ENCODE measurements around the gene AP1S2.

Gene AP1S2

GRCh38 chrX:15869695-15870094, 15.1 kb upstream of the AP1S2 start:
- H3K4me3 ChIP-seq (ENCODE audit: low read depth, low read length) = no peak overlapping the region
- no peak for TF ChIP-seq CTCF (IDR thresholded peaks at IDR 0.05; ENCODE audit: borderline replicate concordance, insufficient read depth, low read depth, low read length)

GRCh38 chrX:15866147-15866546, 11.5 kb upstream of the AP1S2 start:
- TF ChIP-seq CTCF (IDR thresholded peaks at IDR 0.05; ENCODE audit: borderline replicate concordance, insufficient read depth, low read depth, low read length) = no peak
- H3K4me3 ChIP-seq (ENCODE audit: low read depth, low read length) = no peak overlapping the region

- no peak for TF ChIP-seq CTCF (IDR thresholded peaks at IDR 0.05; ENCODE audit: borderline replicate concordance, insufficient read depth, low read depth, low read length)
- H3K4me3 ChIP-seq (ENCODE audit: low read depth, low read length) = no peak overlapping the region
Measured at GRCh38 chrX:15864629-15865028, 10.0 kb upstream of the AP1S2 start.

GRCh38 chrX:15864023-15864422, 9.4 kb upstream of the AP1S2 start:
- H3K4me3 ChIP-seq (ENCODE audit: low read depth, low read length) = no peak overlapping the region
- TF ChIP-seq CTCF (IDR thresholded peaks at IDR 0.05; ENCODE audit: borderline replicate concordance, insufficient read depth, low read depth, low read length) = no peak

GRCh38 chrX:15860921-15861320, 6.3 kb upstream of the AP1S2 start:
- no peak overlapping the region for H3K4me3 ChIP-seq (ENCODE audit: low read depth, low read length)
- TF ChIP-seq CTCF (IDR thresholded peaks at IDR 0.05; ENCODE audit: borderline replicate concordance, insufficient read depth, low read depth, low read length) = no peak

- H3K4me3 ChIP-seq (ENCODE audit: low read depth, low read length) = no peak overlapping the region
- TF ChIP-seq CTCF (IDR thresholded peaks at IDR 0.05; ENCODE audit: borderline replicate concordance, insufficient read depth, low read depth, low read length) = no peak
Measured at GRCh38 chrX:15858051-15858450, 3.4 kb upstream of the AP1S2 start.

GRCh38 chrX:15856636-15857035, 2.0 kb upstream of the AP1S2 start:
- TF ChIP-seq CTCF (IDR thresholded peaks at IDR 0.05; ENCODE audit: borderline replicate concordance, insufficient read depth, low read depth, low read length) = no peak

More at GRCh38 chrX:15856636-15857035, 2.0 kb upstream of the AP1S2 start:
- H3K4me3 ChIP-seq (ENCODE audit: low read depth, low read length) = no peak overlapping the region

All from GM12875 (cell line).